Stomach (tissue), 9 donors: ENCODE measurements around the gene ZNF648. TPM values are rescaled to one million over a fixed set of nuclear protein-coding genes. Genes with fewer than 3 reads are reported as not detected.

Experiments used
- DNase-seq, 2 donors: peaks; one replicate each; pipeline versions ENCODE4 v3.0.0 to v3.0.0-alpha.2; 2013 to 2019
- H3K27ac ChIP-seq, 5 donors: fragments of 200-600 bp in 4 of 5; sonication (generic) in 4 of 5; one replicate each; pipeline ENCODE4 v1.5.1; 2013 to 2019; ENCODE audit warnings: mild to moderate bottlenecking in 1 of 5, moderate library complexity in 1 of 5
- H3K27me3 ChIP-seq, 3 donors: fragments of 200-600 bp; sonication (generic); one replicate each; pipeline ENCODE4 v1.5.1; 2017 to 2019; ENCODE audit warnings: mixed run types in 1 of 3
- H3K36me3 ChIP-seq, 4 donors: fragments of 200-600 bp; sonication (generic); 1 replicate in 3 of 4; 2 replicates in 1 of 4; pipeline ENCODE4 v1.5.1; 2016 to 2019
- H3K4me1 ChIP-seq, 4 donors: fragments of 200-600 bp; sonication (generic); one replicate each; pipeline ENCODE4 v1.5.1; 2016 to 2019
- H3K4me3 ChIP-seq, 4 donors: fragments of 200-600 bp; sonication (generic) in 3 of 4; one replicate each; pipeline ENCODE4 v1.5.1; 2016 to 2019; ENCODE audit warnings: mild to moderate bottlenecking in 1 of 4
- H3K9me3 ChIP-seq, 4 donors: fragments of 200-600 bp; sonication (generic); one replicate each; pipeline ENCODE4 v1.5.1; 2016 to 2019
- CTCF ChIP-seq, 7 experiments: fragments of 450-650 bp in 4 of 7; fragments of 200-600 bp in 3 of 7; sonication (generic) in 3 of 7; IDR thresholded peaks; one replicate each; pipeline ENCODE4 v1.5.1; 2016 to 2019; ENCODE audit warnings: antibody characterized with exemption in 7 of 7, control low read depth in 2 of 7, mild to moderate bottlenecking in 1 of 7
- EP300 ChIP-seq: sonication (generic); formaldehyde crosslinking; IDR thresholded peaks from one replicate; pipeline ENCODE4 v1.6.1; 2017; ENCODE audit warnings: antibody characterized with exemption
- POLR2A ChIP-seq, 4 donors: fragments of 450-650 bp; IDR thresholded peaks; one replicate each; pipeline ENCODE4 v1.6.1; 2016; ENCODE audit warnings: antibody characterized with exemption in 4 of 4, control low read depth in 2 of 4, mild to moderate bottlenecking in 1 of 4, moderate library complexity in 1 of 4
- POLR2AphosphoS5 ChIP-seq, 3 donors: sonication (generic); formaldehyde crosslinking; IDR thresholded peaks; one replicate each; pipeline ENCODE4 v1.6.1; 2016; ENCODE audit warnings: antibody characterized with exemption in 3 of 3
- WGBS, 5 donors: extraction: QIAGEN DNeasy Blood & Tissue Kit in 3 of 5; methylation state at CpG; one replicate each; pipeline versions ENCODE4 v1.1.5 to v1.1.7; 2013 to 2018; 5-methylcytosine and 5-hydroxymethylcytosine counted together
- intact Hi-C: fragments of 100-400 bp; cut with DNase I; formaldehyde crosslinking; loops from one replicate; pipeline ENCODE4 v1.15.1; 2023; ENCODE audit warnings: low total_unique reads
- polyA plus RNA-seq, 3 donors: library from polyadenylated mRNA; stranded (reverse); fragments of 200-250 nt; gene quantifications; one replicate each; pipeline ENCODE4 v1.2.3, GENCODE V29; 2013
- total RNA-seq, 5 donors: library from RNA; depleted of rRNA; stranded (reverse); fragments of >200 nt; gene quantifications; one replicate each; pipeline versions ENCODE4 v1.1.0 to v1.2.3, GENCODE V29; 2014 to 2016
- donor health status: healthy with polysubstance abuse.
- donor health status: Bipolar disorder and iron deficiency.
- donor health status: healthy.

The ZNF648 gene
- total and polyA plus RNA-seq, 8 donors, result 0.03 to 1.7 (median 0.12) TPM; not detected in 5

DNA sequence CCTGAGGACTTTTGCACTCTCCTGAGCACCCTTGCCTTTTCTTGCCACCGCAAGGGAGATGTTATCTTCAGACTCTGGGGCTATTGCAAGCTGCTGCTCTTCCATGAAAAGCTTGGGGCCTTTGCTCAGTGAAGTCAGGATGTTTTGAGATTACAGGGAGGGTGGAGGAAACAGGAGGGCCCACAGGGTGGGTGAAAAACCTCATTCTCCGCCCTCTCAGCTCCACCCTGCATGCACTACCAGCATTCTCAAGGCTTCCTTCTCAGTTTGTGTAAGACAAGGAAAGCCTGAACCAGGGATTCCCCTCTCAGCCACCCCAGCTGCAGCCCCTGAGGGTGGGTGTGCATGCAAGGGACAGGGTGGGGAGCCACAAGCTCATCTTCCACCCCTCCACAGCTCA, 25.8 kb upstream of the ZNF648 start:
- H3K27ac ChIP-seq, result peak overlapping the region; percentile 21 to 64 (median 36)
- no peak overlapping the region for H3K4me3 ChIP-seq
- H3K36me3 ChIP-seq, result no peaks in the 10 kb centered on the region
- TF ChIP-seq CTCF (IDR thresholded peaks at IDR 0.05), result no peak
- no peak for TF ChIP-seq POLR2AphosphoS5 (IDR thresholded peaks at IDR 0.05)
- TF ChIP-seq POLR2A (IDR thresholded peaks at IDR 0.05), result no peak
- no peak for TF ChIP-seq EP300
- no peaks in the 10 kb centered on the region for H3K27me3 ChIP-seq
- WGBS, 5 donors, result 61 to 71% (median 69%) methylated on average over 2 of the region's 2 CpGs
- intact Hi-C loops, result loop anchor here (10.0 kb wide), 1 partner anchor 697 kb away; the partner anchor contains the start of gene NPL
- DNase-seq, result peak in 1 of 2 donors; percentile 49
- H3K9me3 ChIP-seq, result no peaks in the 10 kb centered on the region
- H3K4me1 ChIP-seq, result peaks cover 12 to 30% (median 20%) of the 10 kb centered on the region in 4 donors

GRCh38 chr1:182086620-182087019, 25.1 kb upstream of the ZNF648 start:
- DNase-seq, result no peak
- Histone ChIP-seq H3K4me3 (no peak overlapping the region), H3K9me3 (no peaks in the 10 kb centered on the region), H3K27me3 (no peaks in the 10 kb centered on the region), H3K36me3 (no peaks in the 10 kb centered on the region), H3K27ac (peak overlapping the region in 1 of 5 donors; percentile 21), H3K4me1 (peaks cover 7 to 30% (median 19%) of the 10 kb centered on the region in 4 donors)
- TF ChIP-seq EP300 (no peak), CTCF (IDR thresholded peaks at IDR 0.05) (no peak), POLR2A (IDR thresholded peaks at IDR 0.05) (no peak), POLR2AphosphoS5 (IDR thresholded peaks at IDR 0.05) (no peak)
- WGBS, 5 donors, result 86 to 99% (median 93%) methylated on average over 7 of the region's 7 CpGs
- intact Hi-C loops, result loop anchor here (10.0 kb wide), 1 partner anchor 698 kb away; the partner anchor contains the start of gene NPL

DNA sequence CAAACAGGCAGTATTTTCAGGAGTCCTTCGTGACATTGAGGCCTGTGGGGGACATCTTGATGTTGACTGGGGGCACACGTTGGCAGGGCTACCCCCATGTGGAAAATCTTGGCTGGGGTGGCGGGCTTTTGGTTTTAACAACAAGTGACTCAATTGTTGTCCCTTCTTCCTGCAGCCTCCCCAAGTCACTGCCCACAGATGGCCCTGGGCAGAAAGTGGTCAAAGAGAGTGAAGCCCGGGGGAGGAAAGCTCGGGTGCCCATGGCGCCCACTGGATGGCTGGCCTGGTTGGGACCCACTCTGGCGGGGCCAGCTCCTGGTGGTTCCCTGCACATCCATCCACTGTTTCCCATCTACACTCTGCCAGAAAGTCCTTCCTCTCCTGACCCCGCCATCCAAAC, 24.6 kb upstream of the ZNF648 start:
- Histone ChIP-seq H3K4me3 (no peak overlapping the region), H3K4me1 (peaks cover 2 to 30% (median 17%) of the 10 kb centered on the region in 4 donors), H3K27me3 (no peaks in the 10 kb centered on the region), H3K27ac (no peak overlapping the region), H3K9me3 (no peaks in the 10 kb centered on the region), H3K36me3 (no peaks in the 10 kb centered on the region)
- TF ChIP-seq POLR2AphosphoS5 (IDR thresholded peaks at IDR 0.05), result no peak
- TF ChIP-seq POLR2A (IDR thresholded peaks at IDR 0.05), result no peak
- TF ChIP-seq CTCF (IDR thresholded peaks at IDR 0.05), result no peak
- TF ChIP-seq EP300, result no peak
- intact Hi-C loops, result loop anchor here (10.0 kb wide), 1 partner anchor 699 kb away; the partner anchor contains the start of gene NPL
- WGBS, 5 donors, result 82 to 97% (median 91%) methylated on average over 6 to 8 of the region's 8 CpGs
- no peak for DNase-seq

GRCh38 chr1:182085726-182086125, 24.2 kb upstream of the ZNF648 start:
- H3K4me3 ChIP-seq, result no peak overlapping the region
- no peak for DNase-seq
- WGBS, 5 donors, result 94 to 99% (median 97%) methylated on average over 5 to 6 of the region's 6 CpGs
- no peaks in the 10 kb centered on the region for H3K36me3 ChIP-seq
- H3K27ac ChIP-seq, result no peak overlapping the region
- intact Hi-C loops, result loop anchor here (10.0 kb wide), 1 partner anchor 699 kb away; the partner anchor contains the start of gene NPL
- H3K4me1 ChIP-seq, result peaks cover 0 to 30% (median 17%) of the 10 kb centered on the region in 4 donors
- TF ChIP-seq CTCF (IDR thresholded peaks at IDR 0.05), result no peak
- no peak for TF ChIP-seq POLR2AphosphoS5 (IDR thresholded peaks at IDR 0.05)
- TF ChIP-seq EP300, result no peak
- no peak for TF ChIP-seq POLR2A (IDR thresholded peaks at IDR 0.05)
- no peaks in the 10 kb centered on the region for H3K27me3 ChIP-seq
- no peaks in the 10 kb centered on the region for H3K9me3 ChIP-seq
